Pancreas (tissue), 10 donors: ENCODE data around the gene TGFA. TPM values are rescaled to one million over a fixed set of nuclear protein-coding genes. Genes with fewer than 3 reads are reported as not detected.

Experiments
- ATAC-seq, 4 donors: fragments of 200-7000 bp; cut with Tn5 transposase; one replicate each; pipeline versions ENCODE4 v1.8.0 to v1.9.1; 2020; ENCODE audit warnings: mild to moderate bottlenecking in 4 of 4, moderate library complexity in 4 of 4
- DNase-seq, 6 donors: peaks; one replicate each; pipeline ENCODE4 v3.0.0-alpha.2; 2020
- FAIRE-seq: peaks from 2 replicates; lab custom pipeline; 2012; peaks lifted over from hg19 to GRCh38; lab: Jason Lieb, UNC
- H3K27ac ChIP-seq, 4 donors: fragments of 200-600 bp; sonication (generic); 1 replicate in 3 of 4; 2 replicates in 1 of 4; pipeline versions ENCODE4 v1.5.0 to v1.8.0; 2020
- H3K27me3 ChIP-seq, 4 donors: fragments of 200-600 bp; one replicate each; pipeline ENCODE4 v1.8.0; 2021
- H3K36me3 ChIP-seq, 3 donors: fragments of 200-600 bp; sonication (generic) in 1 of 3; one replicate each; pipeline versions ENCODE4 v1.5.0 to v1.8.0; 2020 to 2021
- H3K4me1 ChIP-seq, 3 donors: fragments of 200-600 bp; one replicate each; pipeline ENCODE4 v1.8.0; 2021
- H3K4me3 ChIP-seq, 4 donors: fragments of 200-600 bp; sonication (generic) in 2 of 4; one replicate each; pipeline versions ENCODE4 v1.5.0 to v1.8.0; 2020 to 2021
- H3K9me3 ChIP-seq, 4 donors: fragments of 200-600 bp; one replicate each; pipeline ENCODE4 v1.8.0; 2021
- CTCF ChIP-seq, 4 donors: fragments of 200-600 bp; sonication (generic) in 3 of 4; IDR thresholded peaks; one replicate each; pipeline versions ENCODE4 v1.5.0 to v1.8.0; 2021; ENCODE audit warnings: antibody characterized with exemption in 4 of 4
- WGBS, 2 donors: extraction: QIAGEN DNeasy Blood & Tissue Kit; methylation state at CpG; one replicate each; pipeline ENCODE4 v1.1.7; 2013; 5-methylcytosine and 5-hydroxymethylcytosine counted together
- intact Hi-C, 3 donors: fragments of 100-400 bp; cut with DNase I; formaldehyde crosslinking; loops; one replicate each; pipeline versions ENCODE4 v1.11.1 to v1.14.2; 2022
- polyA plus RNA-seq, 2 donors: library from polyadenylated mRNA; stranded (reverse); fragments of 200-250 nt; gene quantifications; one replicate each; pipeline ENCODE4 v1.2.3, GENCODE V29; 2013
- total RNA-seq, 6 donors: library from RNA; stranded (reverse); fragmentation: NEBNext Ultra II Directional in 4 of 6; extraction: Animal tissue kit (Norgen Biotek cat#: 25700) in 4 of 6; gene quantifications; one replicate each; pipeline versions ENCODE4 v1.2.1 to v1.2.4, GENCODE V29; 2021 to 2023
- donor health status: healthy with polysubstance abuse.
- donor health status: DM: no; HTN: no; CAD: no; lungs with moderate emphysema.
- donor health status: DM: no; HTN: no; CAD: no.
- donor health status: control.
- donor health status: control.
- donor health status: Bipolar disorder and iron deficiency.
- donor health status: DM: yes; HTN: yes; CAD: no.
- donor health status: DM: no; HTN: no; CAD: no.
- donor health status: DM: no; HTN: no; CAD: no.
- donor health status: DM: yes; HTN: yes; CAD: no.

TGFA gene
- total and polyA plus RNA-seq, 8 donors, result 3.8 to 13.2 (median 7.4) TPM

- WGBS, 2 donors, result 89 to 93% methylated on average over 7 of the region's 7 CpGs
- Histone ChIP-seq H3K27me3 (no peaks in the 10 kb centered on the region), H3K4me1 (peaks cover 0 to 9% (median 7%) of the 10 kb centered on the region in 3 donors), H3K36me3 (no peaks in the 10 kb centered on the region), H3K9me3 (no peaks in the 10 kb centered on the region), H3K27ac (no peak overlapping the region), H3K4me3 (no peak overlapping the region)
- no peak for ATAC-seq
- intact Hi-C loops, result no loop called here
- TF ChIP-seq CTCF (IDR thresholded peaks at IDR 0.05), result no peak
- DNase-seq, result no peak
- FAIRE-seq, result no peak
These were observed 3.7 kb downstream of the TGFA start for GRCh38 chr2:70549962-70550361.

GRCh38 chr2:70549064-70549710 is 4.4 kb downstream of the TGFA start:
- no peaks in the 10 kb centered on the region for H3K9me3 ChIP-seq
- peaks cover 0 to 9% (median 7%) of the 10 kb centered on the region in 3 donors for H3K4me1 ChIP-seq
- no peak for DNase-seq
- intact Hi-C loops, result no loop called here
- H3K36me3 ChIP-seq, result no peaks in the 10 kb centered on the region
- no peak overlapping the region for H3K4me3 ChIP-seq
- H3K27ac ChIP-seq, result no peak overlapping the region
- TF ChIP-seq CTCF (IDR thresholded peaks at IDR 0.05), result no peak
- no peak for FAIRE-seq
- H3K27me3 ChIP-seq, result no peaks in the 10 kb centered on the region
- ATAC-seq, result no peak
- WGBS, 2 donors, result 93 to 94% methylated on average over 12 of the region's 12 CpGs

GRCh38 chr2:70548233-70548632 is 5.4 kb downstream of the TGFA start:
- intact Hi-C loops, result no loop called here

GRCh38 chr2:70546885-70547284 is 6.7 kb downstream of the TGFA start:
- no peak for TF ChIP-seq CTCF (IDR thresholded peaks at IDR 0.05)
- FAIRE-seq (no peak), ATAC-seq (no peak), DNase-seq (no peak)
- Histone ChIP-seq H3K9me3 (no peaks in the 10 kb centered on the region), H3K4me3 (no peak overlapping the region), H3K27me3 (no peaks in the 10 kb centered on the region), H3K36me3 (no peaks in the 10 kb centered on the region), H3K4me1 (peaks cover 0 to 7% (median 7%) of the 10 kb centered on the region in 3 donors), H3K27ac (no peak overlapping the region)
- intact Hi-C loops, result no loop called here
- WGBS, 2 donors, result 57 to 72% methylated on average over 3 of the region's 3 CpGs

More at GRCh38 chr2:70548233-70548632, 5.4 kb downstream of the TGFA start:
- Histone ChIP-seq H3K27me3 (no peaks in the 10 kb centered on the region), H3K9me3 (no peaks in the 10 kb centered on the region), H3K36me3 (no peaks in the 10 kb centered on the region), H3K4me3 (no peak overlapping the region), H3K4me1 (peaks cover 0 to 9% (median 7%) of the 10 kb centered on the region in 3 donors), H3K27ac (no peak overlapping the region)
- no peak for TF ChIP-seq CTCF (IDR thresholded peaks at IDR 0.05)
- 82 to 89% methylated on average over 6 of the region's 6 CpGs for WGBS, 2 donors
- DNase-seq (no peak), ATAC-seq (no peak), FAIRE-seq (no peak)

- Histone ChIP-seq H3K4me1 (peaks cover 0 to 6% (median 4%) of the 10 kb centered on the region in 3 donors), H3K27me3 (no peaks in the 10 kb centered on the region), H3K27ac (no peak overlapping the region), H3K36me3 (no peaks in the 10 kb centered on the region), H3K4me3 (no peak overlapping the region), H3K9me3 (no peaks in the 10 kb centered on the region)
- ATAC-seq (no peak), DNase-seq (no peak), FAIRE-seq (no peak)
- intact Hi-C loops, result no loop called here
- TF ChIP-seq CTCF (IDR thresholded peaks at IDR 0.05), result no peak
- 80 to 92% methylated on average over 2 of the region's 2 CpGs for WGBS, 2 donors
These were observed 7.2 kb downstream of the TGFA start for GRCh38 chr2:70546376-70546775.
